Measurements from ENCODE around the gene CFHR2.
"Not testable (repeated sequence)": the region's sequence is repeated elsewhere in the genome, so short reads cannot be mapped to it uniquely, and the experiment has no call there.

- TF ChIP-seq CTCF (IDR thresholded peaks at IDR 0.05); EZH2 (IDR thresholded peaks at IDR 0.05; ENCODE audit: borderline replicate concordance, insufficient read depth, low read depth, low read length, poor library complexity, severe bottlenecking): not testable (repeated sequence)
Observed at GRCh38 chr1:196991919-196992651, 48.5 kb downstream of the CFHR2 start.
